Globus pallidus (tissue), 1 donor: ENCODE data around the gene TRIM25.
"Not testable (repeated sequence)": the region's sequence is repeated elsewhere in the genome, so short reads cannot be mapped to it uniquely, and the experiment has no call there.

Experiments used
- DNase-seq: peaks from one replicate; pipeline ENCODE4 v3.0.0-alpha.2; 2015; ENCODE audit warnings: low spot score

The TRIM25 gene

GRCh38 chr17:56913867-56914580 is at the start of gene TRIM25:
TRIM25 (minus strand) TSS chr17:56914049; CDS start chr17:56913988, 61 bp downstream.
- peak; percentile 69 for DNase-seq

GRCh38 chr17:56960596-56961538 is 47.0 kb upstream of the TRIM25 start, which contains the start of gene COIL:
COIL (minus strand) TSS chr17:56961050; CDS start chr17:56961019, 31 bp downstream.
- DNase-seq: peak; percentile 86

GRCh38 chr17:56956992-56957391 is 43.1 kb upstream of the TRIM25 start:
- no peak for DNase-seq

GRCh38 chr17:56949595-56949994 is 35.7 kb upstream of the TRIM25 start:
- DNase-seq: no peak

- DNase-seq: no peak
Measured at GRCh38 chr17:56948491-56948890, 34.6 kb upstream of the TRIM25 start.

- DNase-seq: no peak
Measured at GRCh38 chr17:56947741-56948140, 33.9 kb upstream of the TRIM25 start.

GRCh38 chr17:56945938-56946505 is 32.2 kb upstream of the TRIM25 start:
- DNase-seq: no peak

- no peak for DNase-seq
Measured at GRCh38 chr17:56943505-56944125, 29.8 kb upstream of the TRIM25 start.

- DNase-seq: peak; percentile 29
Measured at GRCh38 chr17:56939869-56940484, 26.1 kb upstream of the TRIM25 start.

GRCh38 chr17:56938206-56938605 is 24.4 kb upstream of the TRIM25 start:
- DNase-seq: not testable (repeated sequence)

GRCh38 chr17:56937687-56938086 is 23.8 kb upstream of the TRIM25 start:
- no peak for DNase-seq

- DNase-seq: no peak
Measured at GRCh38 chr17:56936697-56937322, 23.0 kb upstream of the TRIM25 start.

- no peak for DNase-seq
Measured at GRCh38 chr17:56935461-56935860, 21.6 kb upstream of the TRIM25 start.

GRCh38 chr17:56934280-56934679 is 20.4 kb upstream of the TRIM25 start:
- DNase-seq: no peak

GRCh38 chr17:56933868-56934267 is 20.0 kb upstream of the TRIM25 start:
- no peak for DNase-seq

- DNase-seq: no peak
Measured at GRCh38 chr17:56933151-56933745, 19.4 kb upstream of the TRIM25 start.

- no peak for DNase-seq
Measured at GRCh38 chr17:56930739-56931337, 17.0 kb upstream of the TRIM25 start.

- DNase-seq: no peak
Measured at GRCh38 chr17:56929362-56929969, 15.6 kb upstream of the TRIM25 start.

- no peak for DNase-seq
Measured at GRCh38 chr17:56928586-56928985, 14.7 kb upstream of the TRIM25 start.

- no peak for DNase-seq
Measured at GRCh38 chr17:56926704-56927103, 12.9 kb upstream of the TRIM25 start.
